GM23338 (cell line): ENCODE data around the gene MSMB. TPM values are rescaled to one million over a fixed set of nuclear protein-coding genes. Genes with fewer than 3 reads are reported as not detected.
"Not testable (repeated sequence)": the region's sequence is repeated elsewhere in the genome, so short reads cannot be mapped to it uniquely, and the experiment has no call there.

Experiments used
- ATAC-seq: fragments of 200-7000 bp; cut with Tn5 transposase; 3 replicates; pipeline ENCODE4 v1.9.1; 2020
- DNase-seq: peaks from one replicate; pipeline ENCODE4 v3.0.0-alpha.2; 2015; ENCODE audit warnings: low spot score
- H2AFZ ChIP-seq: fragments of 200-600 bp; sonication (generic); 2 replicates; pipeline ENCODE4 v1.8.0; 2016; ENCODE audit warnings: antibody characterized with exemption, mild to moderate bottlenecking, moderate library complexity
- H3F3A ChIP-seq: fragments of 200-600 bp; sonication (generic); replicated peaks from 2 replicates; pipeline ENCODE4 v1.8.0; 2017; ENCODE audit warnings: antibody characterized with exemption, mixed run types, low read depth
- H3K27ac ChIP-seq: fragments of 200-600 bp; sonication (generic); 2 replicates; pipeline ENCODE4 v1.6.1; 2016; ENCODE audit warnings: low read depth
- H3K27me3 ChIP-seq: fragments of 200-600 bp; sonication (generic); 2 replicates; pipeline ENCODE4 v1.8.0; 2016; ENCODE audit warnings: mild to moderate bottlenecking, mixed run types, moderate library complexity; ENCODE audit not compliant: insufficient read depth
- H3K36me3 ChIP-seq: fragments of 200-600 bp; sonication (generic); 2 replicates; pipeline ENCODE4 v1.8.0; 2016; ENCODE audit warnings: mild to moderate bottlenecking; ENCODE audit not compliant: insufficient read depth
- H3K4me1 ChIP-seq: fragments of 200-600 bp; sonication (generic); 2 replicates; pipeline ENCODE4 v1.8.0; 2016; ENCODE audit warnings: mild to moderate bottlenecking, moderate library complexity; ENCODE audit not compliant: insufficient read depth
- H3K4me2 ChIP-seq: fragments of 200-600 bp; sonication (generic); 2 replicates; pipeline ENCODE4 v1.7.1; 2017; ENCODE audit warnings: mixed run types
- H3K4me3 ChIP-seq: fragments of 200-600 bp; sonication (generic); 2 replicates; pipeline ENCODE4 v1.6.1; 2016; ENCODE audit warnings: mixed run types
- H3K79me2 ChIP-seq: fragments of 200-600 bp; sonication (generic); replicated peaks from 2 replicates; pipeline ENCODE4 v1.8.0; 2017; ENCODE audit warnings: mild to moderate bottlenecking; ENCODE audit not compliant: insufficient read depth
- H3K9me2 ChIP-seq: fragments of 200-600 bp; sonication (generic); 2 replicates; pipeline ENCODE4 v1.8.0; 2017; ENCODE audit not compliant: insufficient read depth
- H4K20me1 ChIP-seq: fragments of 200-600 bp; sonication (generic); replicated peaks from 2 replicates; pipeline ENCODE4 v1.8.0; 2017; ENCODE audit warnings: mild to moderate bottlenecking; ENCODE audit not compliant: insufficient read depth
- H3K27ac Mint-ChIP-seq: 2 replicates; pipeline ENCODE4 v1.8.0; 2020; ENCODE audit warnings: inconsistent platforms, mild to moderate bottlenecking, moderate library complexity, mixed read lengths
- H3K27me3 Mint-ChIP-seq: 3 replicates; pipeline ENCODE4 v1.8.0; 2022; ENCODE audit warnings: low read depth, mild to moderate bottlenecking, moderate library complexity, mixed read lengths, inconsistent platforms; ENCODE audit not compliant: insufficient read depth, poor library complexity
- H3K36me3 Mint-ChIP-seq: 3 replicates; pipeline ENCODE4 v1.8.0; 2021; ENCODE audit warnings: low read depth, mild to moderate bottlenecking, inconsistent platforms, moderate library complexity, mixed read lengths
- H3K4me1 Mint-ChIP-seq: 3 replicates; pipeline ENCODE4 v1.8.0; 2020; ENCODE audit warnings: mild to moderate bottlenecking, inconsistent platforms, mixed read lengths
- H3K4me3 Mint-ChIP-seq: 3 replicates; pipeline ENCODE4 v1.8.0; 2021; ENCODE audit warnings: moderate library complexity, mild to moderate bottlenecking, inconsistent platforms, mixed read lengths
- H3K9me3 Mint-ChIP-seq: 3 replicates; pipeline ENCODE4 v1.8.0; 2020; ENCODE audit warnings: moderate library complexity, mild to moderate bottlenecking, inconsistent platforms, mixed read lengths
- EZH2 ChIP-seq: fragments of 200-600 bp; sonication (generic); IDR thresholded peaks from one replicate; pipeline ENCODE4 v1.8.0; 2017; ENCODE audit warnings: antibody characterized with exemption, mild to moderate bottlenecking, low read depth; ENCODE audit not compliant: unreplicated experiment
- JUNB ChIP-seq: IDR thresholded peaks from one replicate; pipeline ENCODE4 v1.6.1; 2016; ENCODE audit warnings: antibody characterized with exemption; ENCODE audit not compliant: unreplicated experiment
- POLR2AphosphoS5 ChIP-seq: IDR thresholded peaks from 2 replicates; pipeline ENCODE4 v1.6.1; 2016; ENCODE audit warnings: antibody characterized with exemption, low read depth
- polyA plus RNA-seq: library from polyadenylated mRNA; unstranded; fragments of >200 nt; fragmentation: Nextera tagmentation; extraction: Ambion mirVana; gene quantifications from 2 replicates; pipeline ENCODE4 v1.2.1, GENCODE V29; 2016
- total RNA-seq: library from RNA; depleted of rRNA; stranded (reverse); fragments of >200 nt; shearing (Covaris generic); gene quantifications from 2 replicates; pipeline ENCODE4 v1.2.3, GENCODE V29; 2014
- TF ChIP-seq, protein P1 (sequence below): fragments of 250-450 bp; sonication (Bioruptor Pico); IDR thresholded peaks from 2 replicates; pipeline ENCODE4 v1.5.0; 2020; ENCODE audit warnings: mild to moderate bottlenecking, moderate library complexity

MSMB gene
- total and polyA plus RNA-seq, 2 experiments from 2014 or later, result not detected

GRCh38 chr10:46002916-46003693, 43.0 kb downstream of the MSMB start (continued):
- TF ChIP-seq JUNB (no peak), POLR2AphosphoS5 (no peak), EZH2 (no peak)
- TF ChIP-seq, protein P1, sequence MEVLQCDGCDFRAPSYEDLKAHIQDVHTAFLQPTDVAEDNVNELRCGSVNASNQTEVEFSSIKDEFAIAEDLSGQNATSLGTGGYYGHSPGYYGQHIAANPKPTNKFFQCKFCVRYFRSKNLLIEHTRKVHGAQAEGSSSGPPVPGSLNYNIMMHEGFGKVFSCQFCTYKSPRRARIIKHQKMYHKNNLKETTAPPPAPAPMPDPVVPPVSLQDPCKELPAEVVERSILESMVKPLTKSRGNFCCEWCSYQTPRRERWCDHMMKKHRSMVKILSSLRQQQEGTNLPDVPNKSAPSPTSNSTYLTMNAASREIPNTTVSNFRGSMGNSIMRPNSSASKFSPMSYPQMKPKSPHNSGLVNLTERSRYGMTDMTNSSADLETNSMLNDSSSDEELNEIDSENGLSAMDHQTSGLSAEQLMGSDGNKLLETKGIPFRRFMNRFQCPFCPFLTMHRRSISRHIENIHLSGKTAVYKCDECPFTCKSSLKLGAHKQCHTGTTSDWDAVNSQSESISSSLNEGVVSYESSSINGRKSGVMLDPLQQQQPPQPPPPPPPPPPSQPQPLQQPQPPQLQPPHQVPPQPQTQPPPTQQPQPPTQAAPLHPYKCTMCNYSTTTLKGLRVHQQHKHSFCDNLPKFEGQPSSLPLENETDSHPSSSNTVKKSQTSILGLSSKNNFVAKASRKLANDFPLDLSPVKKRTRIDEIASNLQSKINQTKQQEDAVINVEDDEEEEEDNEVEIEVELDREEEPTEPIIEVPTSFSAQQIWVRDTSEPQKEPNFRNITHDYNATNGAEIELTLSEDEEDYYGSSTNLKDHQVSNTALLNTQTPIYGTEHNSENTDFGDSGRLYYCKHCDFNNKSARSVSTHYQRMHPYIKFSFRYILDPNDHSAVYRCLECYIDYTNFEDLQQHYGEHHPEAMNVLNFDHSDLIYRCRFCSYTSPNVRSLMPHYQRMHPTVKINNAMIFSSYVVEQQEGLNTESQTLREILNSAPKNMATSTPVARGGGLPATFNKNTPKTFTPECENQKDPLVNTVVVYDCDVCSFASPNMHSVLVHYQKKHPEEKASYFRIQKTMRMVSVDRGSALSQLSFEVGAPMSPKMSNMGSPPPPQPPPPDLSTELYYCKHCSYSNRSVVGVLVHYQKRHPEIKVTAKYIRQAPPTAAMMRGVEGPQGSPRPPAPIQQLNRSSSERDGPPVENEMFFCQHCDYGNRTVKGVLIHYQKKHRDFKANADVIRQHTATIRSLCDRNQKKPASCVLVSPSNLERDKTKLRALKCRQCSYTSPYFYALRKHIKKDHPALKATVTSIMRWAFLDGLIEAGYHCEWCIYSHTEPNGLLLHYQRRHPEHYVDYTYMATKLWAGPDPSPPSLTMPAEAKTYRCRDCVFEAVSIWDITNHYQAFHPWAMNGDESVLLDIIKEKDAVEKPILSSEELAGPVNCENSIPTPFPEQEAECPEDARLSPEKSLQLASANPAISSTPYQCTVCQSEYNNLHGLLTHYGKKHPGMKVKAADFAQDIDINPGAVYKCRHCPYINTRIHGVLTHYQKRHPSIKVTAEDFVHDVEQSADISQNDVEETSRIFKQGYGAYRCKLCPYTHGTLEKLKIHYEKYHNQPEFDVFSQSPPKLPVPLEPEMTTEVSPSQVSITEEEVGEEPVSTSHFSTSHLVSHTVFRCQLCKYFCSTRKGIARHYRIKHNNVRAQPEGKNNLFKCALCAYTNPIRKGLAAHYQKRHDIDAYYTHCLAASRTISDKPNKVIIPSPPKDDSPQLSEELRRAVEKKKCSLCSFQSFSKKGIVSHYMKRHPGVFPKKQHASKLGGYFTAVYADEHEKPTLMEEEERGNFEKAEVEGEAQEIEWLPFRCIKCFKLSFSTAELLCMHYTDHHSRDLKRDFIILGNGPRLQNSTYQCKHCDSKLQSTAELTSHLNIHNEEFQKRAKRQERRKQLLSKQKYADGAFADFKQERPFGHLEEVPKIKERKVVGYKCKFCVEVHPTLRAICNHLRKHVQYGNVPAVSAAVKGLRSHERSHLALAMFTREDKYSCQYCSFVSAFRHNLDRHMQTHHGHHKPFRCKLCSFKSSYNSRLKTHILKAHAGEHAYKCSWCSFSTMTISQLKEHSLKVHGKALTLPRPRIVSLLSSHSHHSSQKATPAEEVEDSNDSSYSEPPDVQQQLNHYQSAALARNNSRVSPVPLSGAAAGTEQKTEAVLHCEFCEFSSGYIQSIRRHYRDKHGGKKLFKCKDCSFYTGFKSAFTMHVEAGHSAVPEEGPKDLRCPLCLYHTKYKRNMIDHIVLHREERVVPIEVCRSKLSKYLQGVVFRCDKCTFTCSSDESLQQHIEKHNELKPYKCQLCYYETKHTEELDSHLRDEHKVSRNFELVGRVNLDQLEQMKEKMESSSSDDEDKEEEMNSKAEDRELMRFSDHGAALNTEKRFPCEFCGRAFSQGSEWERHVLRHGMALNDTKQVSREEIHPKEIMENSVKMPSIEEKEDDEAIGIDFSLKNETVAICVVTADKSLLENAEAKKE (CRISPR knock-in tag), result no peak

- H3K4me3 Mint-ChIP-seq, H3K27me3 ChIP-seq, H3K27me3 Mint-ChIP-seq, H3F3A ChIP-seq, H3K27ac ChIP-seq, DNase-seq, H3K9me2 ChIP-seq, H3K4me2 ChIP-seq, H3K9me3 Mint-ChIP-seq, H3K27ac Mint-ChIP-seq, ATAC-seq, H2AFZ ChIP-seq, H3K4me3 ChIP-seq: not testable (repeated sequence)
- Histone ChIP-seq H3K4me1 (peaks cover 14% of the 10 kb centered on the region), H4K20me1 (peaks cover 11% of the 10 kb centered on the region), H3K79me2 (peaks cover 15% of the 10 kb centered on the region), H3K36me3 (peaks cover 39% of the 10 kb centered on the region)
- Mint-ChIP-seq H3K4me1 (peaks cover 27% of the 10 kb centered on the region), H3K36me3 (peaks cover 76% of the 10 kb centered on the region)
Observed at GRCh38 chr10:46002189-46002687, 43.8 kb downstream of the MSMB start.
